GM18511 (cell line): ENCODE measurements around the gene KCTD3.

Experiments used
- ATAC-seq: cut with Tn5 transposase; IDR thresholded peaks from one replicate; pipeline ENCODE4 v1.9.1; 2021; ENCODE audit warnings: mild to moderate bottlenecking, moderate library complexity; ENCODE audit not compliant: unreplicated experiment

Gene KCTD3

DNA sequence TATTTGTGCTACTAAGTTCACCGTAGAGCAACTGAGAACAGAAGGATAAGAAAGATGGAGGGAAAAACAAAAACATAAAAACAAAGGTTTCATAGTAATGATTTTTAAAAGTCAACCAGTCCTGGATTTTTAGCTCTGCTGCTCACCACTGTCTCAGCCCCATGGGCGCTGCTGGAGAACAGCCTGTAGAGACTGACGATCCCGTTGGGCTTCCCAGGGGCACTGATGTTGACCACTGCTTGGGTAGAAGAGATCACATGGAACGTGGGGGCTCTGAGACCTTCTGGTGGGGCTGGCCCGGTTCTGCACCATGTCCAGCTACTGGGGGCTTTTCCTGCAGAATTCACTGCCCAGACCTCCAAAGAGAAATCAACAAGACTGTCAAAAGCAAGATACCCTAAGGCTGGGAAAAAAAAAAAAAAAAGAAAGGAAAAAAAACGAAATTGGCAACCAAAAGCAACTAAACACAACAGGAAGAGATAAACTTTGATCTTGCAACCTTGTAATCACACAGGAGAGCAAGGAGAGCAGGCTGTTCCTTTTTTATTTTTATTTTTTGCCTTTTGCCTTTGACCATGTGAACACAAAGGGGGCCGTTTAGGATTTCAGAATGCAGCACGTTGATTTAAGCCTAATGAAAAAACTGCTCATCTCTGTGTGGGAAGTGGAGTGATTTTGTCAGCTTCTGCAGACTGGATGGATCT is 83.5 kb downstream of the KCTD3 start:
- ATAC-seq: no peak

GRCh38 chr1:215651867-215652266 is 84.8 kb downstream of the KCTD3 start:
- ATAC-seq: no peak

DNA sequence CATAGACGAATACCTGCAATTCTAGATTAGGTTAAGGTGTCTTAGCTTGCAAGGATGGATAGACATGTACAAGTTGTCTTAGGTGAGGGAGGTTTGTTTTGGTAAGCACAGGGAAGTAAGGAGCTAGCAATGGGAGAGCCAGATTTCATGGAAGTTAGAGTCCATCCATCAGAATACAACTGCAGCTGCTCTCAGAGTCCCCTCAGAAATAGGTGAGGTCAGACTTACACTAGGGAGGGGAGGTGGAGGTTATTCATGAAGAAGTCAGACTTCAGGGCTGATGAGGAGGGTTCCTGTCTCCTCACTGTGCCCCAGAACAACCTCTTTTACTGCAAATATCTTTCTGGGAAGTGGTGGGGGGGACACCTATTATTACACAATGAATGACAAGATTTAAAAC is 85.3 kb downstream of the KCTD3 start:
- ATAC-seq: no peak

DNA sequence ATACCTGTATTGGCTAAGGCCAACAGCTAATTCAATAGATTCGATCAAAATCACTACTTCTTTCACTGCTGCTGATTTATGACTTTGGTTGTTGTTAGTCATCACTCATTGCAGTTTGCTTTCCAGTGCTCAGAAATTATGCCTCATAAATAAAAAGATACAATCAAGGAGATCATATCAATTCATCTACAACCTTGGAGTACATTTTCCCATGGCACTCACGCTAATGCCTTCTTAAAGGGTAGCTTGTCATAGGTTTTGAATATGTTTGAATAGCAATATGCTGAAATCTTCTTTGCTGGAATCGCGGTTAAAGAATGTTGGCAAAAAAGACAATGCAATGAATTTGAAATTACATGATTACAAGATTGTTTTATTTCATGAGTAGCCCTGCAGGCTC is 89.9 kb downstream of the KCTD3 start:
- no peak for ATAC-seq

GRCh38 chr1:215660259-215660658 is 93.2 kb downstream of the KCTD3 start:
- ATAC-seq: no peak

GRCh38 chr1:215661033-215661432 is 93.9 kb downstream of the KCTD3 start:
- no peak for ATAC-seq

DNA sequence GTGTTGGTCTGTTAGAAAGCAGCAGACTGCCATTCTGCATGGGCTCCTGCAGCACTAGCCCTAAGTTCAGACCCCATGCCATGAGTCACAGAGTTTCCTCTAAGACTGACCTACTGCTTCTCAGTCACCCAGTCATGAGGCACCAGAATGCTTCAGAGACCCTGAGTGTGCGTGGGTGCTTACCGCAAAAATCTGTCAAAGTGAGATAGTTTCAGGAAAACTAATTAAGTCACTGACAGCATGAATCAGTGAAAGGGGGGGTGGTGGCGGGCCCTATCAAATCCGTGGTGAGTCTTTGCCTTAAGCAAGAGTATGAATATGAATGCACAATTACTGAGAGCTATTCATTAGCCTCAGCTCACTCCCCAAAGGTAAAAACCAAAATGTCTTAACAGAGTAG is 98.1 kb downstream of the KCTD3 start:
- no peak for ATAC-seq

GRCh38 chr1:215667761-215668160 is 100.7 kb downstream of the KCTD3 start:
- ATAC-seq: no peak

- no peak for ATAC-seq
These were observed 102.8 kb downstream of the KCTD3 start for GRCh38 chr1:215669806-215670491.
